Breast epithelium (tissue), 3 donors: ENCODE results near the gene ARMC8.

Source experiments
- CTCF ChIP-seq, 3 donors: fragments of 450-650 bp; IDR thresholded peaks; one replicate each; pipeline ENCODE4 v1.5.1; 2016 to 2017; ENCODE audit warnings: antibody characterized with exemption in 3 of 3, mild to moderate bottlenecking in 3 of 3, moderate library complexity in 3 of 3
- POLR2A ChIP-seq: fragments of 450-650 bp; IDR thresholded peaks from one replicate; pipeline ENCODE4 v1.6.1; 2016; ENCODE audit warnings: antibody characterized with exemption, mild to moderate bottlenecking, moderate library complexity

- TF ChIP-seq POLR2A = no peak
- TF ChIP-seq CTCF (IDR thresholded peaks at IDR 0.05) = no peak
Measured at GRCh38 chr3:138200424-138200823, 13.3 kb downstream of the ARMC8 start.
